NCI-H2107 (cell line): ENCODE measurements around the gene C9orf152.
"Not testable (repeated sequence)": the region's sequence is repeated elsewhere in the genome, so short reads cannot be mapped to it uniquely, and the experiment has no call there.

ENCODE experiments used
- DNase-seq: peaks from one replicate; lab custom pipeline; 2025; lab: John Stamatoyannopoulos, UW

The C9orf152 gene, protein sequence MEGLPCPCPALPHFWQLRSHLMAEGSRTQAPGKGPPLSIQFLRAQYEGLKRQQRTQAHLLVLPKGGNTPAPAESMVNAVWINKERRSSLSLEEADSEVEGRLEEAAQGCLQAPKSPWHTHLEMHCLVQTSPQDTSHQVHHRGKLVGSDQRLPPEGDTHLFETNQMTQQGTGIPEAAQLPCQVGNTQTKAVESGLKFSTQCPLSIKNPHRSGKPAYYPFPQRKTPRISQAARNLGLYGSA

GRCh38 chr9:110208031-110208430 is at the start of gene C9orf152:
C9orf152 (minus strand) TSS chr9:110208159; CDS start chr9:110207579, 580 bp downstream.
- no peak for DNase-seq

DNA sequence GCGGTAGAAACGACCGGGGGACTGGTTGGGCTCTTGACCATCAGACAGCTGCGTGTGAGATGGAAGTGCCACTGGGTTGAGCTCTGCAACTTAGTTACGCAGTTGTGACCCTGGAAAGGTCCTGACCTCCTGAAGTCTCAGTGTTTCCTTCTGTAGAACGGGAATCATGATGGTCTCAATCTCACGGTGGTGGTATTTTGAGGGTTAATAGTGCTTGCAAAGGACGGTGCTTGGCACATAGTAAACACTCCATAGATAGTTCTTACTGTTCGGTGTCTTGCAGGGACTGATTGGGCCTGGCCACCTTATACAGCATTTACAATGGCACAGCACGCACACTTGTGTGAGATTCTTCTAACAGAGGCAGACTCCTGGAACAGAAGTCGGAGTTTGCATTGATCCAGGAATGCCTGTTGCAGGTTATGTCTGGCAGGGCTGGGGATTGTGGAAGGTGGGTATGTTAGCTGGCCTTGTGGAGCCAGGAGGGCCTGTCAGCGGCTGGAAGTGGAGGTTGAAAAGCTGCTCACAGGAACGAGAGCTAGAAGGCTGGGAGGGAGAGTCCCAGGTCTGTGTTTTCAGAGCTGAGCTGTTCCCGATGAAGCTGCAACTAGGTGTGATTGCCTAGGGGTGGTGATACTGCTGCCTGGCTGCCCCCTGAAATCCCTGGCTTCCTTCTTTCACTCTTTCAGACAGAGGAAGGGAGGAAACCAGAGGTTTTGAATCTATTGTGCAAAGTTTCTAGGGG is 49.3 kb upstream of the C9orf152 start:
- DNase-seq, result no peak

GRCh38 chr9:110256380-110257096 is 48.6 kb upstream of the C9orf152 start, which contains the start of gene TXN:
TXN (minus strand) TSS chr9:110256507; CDS start chr9:110256435, 72 bp downstream.
- DNase-seq, result peak; percentile 58

- DNase-seq, result peak; percentile 5
Measured at GRCh38 chr9:110255463-110256379, 47.8 kb upstream of the C9orf152 start.

GRCh38 chr9:110255034-110255462 is 47.1 kb upstream of the C9orf152 start:
- no peak for DNase-seq

- DNase-seq, result no peak
Measured at GRCh38 chr9:110254500-110254899, 46.5 kb upstream of the C9orf152 start.

- no peak for DNase-seq
Measured at GRCh38 chr9:110252509-110253139, 44.7 kb upstream of the C9orf152 start.

- not testable (repeated sequence) for DNase-seq
Measured at GRCh38 chr9:110251770-110252169, 43.8 kb upstream of the C9orf152 start.

DNA sequence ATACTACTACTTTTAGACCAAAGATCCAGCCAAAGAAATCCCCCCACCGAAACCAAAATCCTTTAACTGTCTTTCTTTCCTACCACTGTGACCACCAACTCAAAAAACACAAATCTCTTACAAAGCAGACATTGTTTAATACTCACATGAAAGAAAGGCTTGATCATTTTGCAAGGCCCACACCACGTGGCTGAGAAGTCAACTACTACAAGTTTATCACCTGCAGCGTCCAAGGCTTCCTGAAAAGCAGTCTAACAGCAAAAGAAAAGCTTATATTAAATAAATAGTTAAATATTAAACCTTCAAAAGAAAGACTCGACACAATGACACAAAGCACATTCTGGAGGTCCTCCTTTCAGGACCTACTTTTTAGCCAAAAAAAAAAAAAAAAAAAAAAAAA is 43.3 kb upstream of the C9orf152 start:
- no peak for DNase-seq

DNA sequence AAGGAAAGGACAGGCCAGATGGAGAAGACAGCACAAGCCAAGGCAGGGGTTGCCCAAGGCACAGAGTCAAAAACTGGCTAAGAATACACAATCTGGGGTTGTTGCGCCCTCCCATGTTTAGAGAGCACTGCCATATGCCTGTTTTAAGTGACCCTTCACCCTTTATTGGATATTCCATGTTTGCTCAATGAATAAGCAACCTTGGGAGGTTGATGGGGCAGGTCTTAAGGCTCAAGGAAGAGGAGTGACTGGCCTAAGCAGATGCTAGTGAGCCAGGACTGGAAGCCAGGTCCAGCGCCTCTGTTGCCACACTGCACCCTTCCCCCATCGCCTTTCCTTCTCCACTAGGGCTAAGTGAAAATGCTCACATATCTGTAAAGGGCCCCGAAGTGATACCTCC is 41.6 kb upstream of the C9orf152 start:
- DNase-seq, result no peak

DNA sequence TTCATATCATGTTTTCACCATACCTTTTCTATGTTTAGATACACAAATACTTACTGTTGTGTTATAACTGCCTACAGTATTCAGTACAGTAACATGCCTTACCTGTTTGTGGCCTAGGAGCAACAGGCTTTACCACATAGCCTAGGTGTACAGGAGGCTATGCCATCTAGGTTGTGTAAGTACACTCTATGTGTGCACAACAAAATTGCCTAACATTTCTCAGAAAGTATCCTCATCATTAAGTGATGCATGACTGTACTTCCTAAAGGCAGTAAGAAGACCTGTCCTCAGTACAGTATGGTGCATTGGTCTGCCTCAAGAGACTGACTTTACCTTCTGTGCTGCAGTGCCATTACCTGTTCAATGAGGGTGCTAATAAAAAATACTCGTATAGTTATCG is 40.4 kb upstream of the C9orf152 start:
- no peak for DNase-seq

DNA sequence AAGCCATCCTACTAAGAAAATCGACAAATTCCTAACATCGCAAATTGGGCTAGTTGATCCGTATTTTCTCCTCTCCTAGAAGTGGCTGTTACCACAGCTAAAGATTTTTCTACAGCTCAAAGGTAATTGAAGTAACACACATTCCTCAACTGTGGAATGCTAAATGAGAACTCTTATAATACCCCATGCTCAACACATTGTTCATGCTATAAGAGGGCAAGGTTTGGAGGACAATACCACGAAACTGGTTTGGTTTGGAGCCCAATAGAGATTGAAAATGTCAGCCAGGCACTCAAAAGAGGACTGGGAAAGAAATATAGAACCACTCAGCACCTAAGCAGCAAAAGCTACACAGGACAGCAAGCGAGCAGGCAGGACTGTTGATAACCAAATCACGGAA is 38.3 kb upstream of the C9orf152 start:
- no peak for DNase-seq

DNA sequence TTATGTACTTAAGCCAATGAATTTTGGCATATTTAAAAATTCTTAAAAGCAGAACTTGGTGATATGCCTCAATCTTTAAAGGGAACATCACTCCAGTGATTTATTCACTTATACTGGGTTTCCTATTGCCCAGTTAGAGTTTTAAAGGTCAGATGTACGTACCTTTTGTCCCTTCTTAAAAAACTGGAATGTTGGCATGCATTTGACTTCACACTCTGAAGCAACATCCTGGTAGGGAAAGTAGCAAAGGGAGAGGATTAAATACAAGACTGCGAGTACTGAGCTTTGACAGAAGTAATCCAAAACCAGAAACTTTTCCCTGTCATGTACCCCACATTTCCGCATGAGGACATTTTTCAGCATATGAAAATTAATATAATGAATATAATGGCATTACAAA is 36.7 kb upstream of the C9orf152 start:
- no peak for DNase-seq

- no peak for DNase-seq
Measured at GRCh38 chr9:110241858-110242321, 33.9 kb upstream of the C9orf152 start.

DNA sequence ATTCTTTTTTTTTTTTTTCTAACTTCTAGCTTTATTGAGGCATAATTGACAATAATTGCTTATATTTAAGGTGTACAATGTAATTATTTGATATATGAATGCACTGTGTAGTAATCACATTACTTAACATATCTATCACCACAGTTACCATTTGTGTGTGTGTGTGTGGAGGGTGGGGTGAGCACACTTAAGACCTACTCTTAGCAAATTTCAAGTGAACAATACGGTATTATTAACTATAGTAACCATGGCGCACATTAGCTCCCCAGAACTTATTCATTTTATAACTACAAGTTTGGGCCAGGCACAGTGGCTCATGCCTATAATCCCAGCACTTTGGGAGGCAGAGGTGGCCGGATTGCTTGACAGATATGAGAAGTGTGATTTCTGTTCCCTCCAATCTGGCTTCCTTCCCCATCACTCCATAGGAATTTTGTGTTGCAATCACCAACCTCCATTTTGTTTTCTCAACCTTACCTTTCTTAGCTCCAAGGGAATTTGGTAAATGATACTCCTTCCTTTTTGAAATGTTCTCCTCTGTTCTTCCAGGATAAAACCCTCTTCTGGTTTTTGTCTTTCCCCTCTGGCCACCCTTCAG is 33.4 kb upstream of the C9orf152 start:
- DNase-seq, result no peak

- no peak for DNase-seq
Measured at GRCh38 chr9:110240198-110240597, 32.2 kb upstream of the C9orf152 start.

- no peak for DNase-seq
Measured at GRCh38 chr9:110228321-110228720, 20.4 kb upstream of the C9orf152 start.

- no peak for DNase-seq
Measured at GRCh38 chr9:110224583-110224982, 16.6 kb upstream of the C9orf152 start.

DNA sequence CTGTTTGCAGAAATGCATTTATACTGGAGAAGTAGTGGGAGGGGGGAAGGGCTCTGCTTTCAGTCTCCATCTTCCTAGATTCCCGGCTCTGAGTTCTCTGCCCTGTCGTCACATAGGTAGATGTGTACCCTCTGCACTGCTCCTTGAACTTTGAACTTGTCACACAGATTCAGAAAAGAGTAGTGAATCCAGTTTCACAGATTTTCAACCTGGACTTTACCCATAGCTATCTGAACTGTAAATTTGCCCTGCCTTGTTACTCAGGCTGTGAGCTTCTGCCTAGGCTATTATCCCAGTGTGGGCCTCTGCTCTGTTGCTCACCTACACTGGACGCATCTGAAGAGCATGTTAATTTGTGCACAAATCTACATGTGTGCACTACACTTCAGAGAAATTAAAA is 12.8 kb upstream of the C9orf152 start:
- DNase-seq, result no peak

GRCh38 chr9:110217656-110218099 is 9.7 kb upstream of the C9orf152 start:
- DNase-seq, result no peak
